GM21360 (cell line): Measurements from ENCODE around the gene CWC22.
A peak's percentile ranks its signal among the peaks of the same experiment; 100 is the strongest.

Experiments
- ATAC-seq: cut with Tn5 transposase; IDR thresholded peaks from one replicate; pipeline ENCODE4 v1.9.1; 2021; ENCODE audit warnings: mild to moderate bottlenecking, moderate library complexity; ENCODE audit not compliant: unreplicated experiment

Gene CWC22

GRCh38 chr2:179900655-179901054 lies 106.4 kb downstream of the CWC22 start:
- no peak for ATAC-seq

- no peak for ATAC-seq
Measured at GRCh38 chr2:179899666-179900065, 107.4 kb downstream of the CWC22 start.

- peak; percentile 91 for ATAC-seq
Measured at GRCh38 chr2:179898873-179899272, 108.2 kb downstream of the CWC22 start.
